22Rv1 (cell line): Measurements from ENCODE around the gene SORCS2.

Experiments
- ZFX ChIP-seq: fragments of 450-650 bp; IDR thresholded peaks from 2 replicates; pipeline ENCODE4 v1.6.1; 2017; ENCODE audit warnings: antibody characterized with exemption, borderline replicate concordance
- TF ChIP-seq, protein P1 (sequence below): fragments of 450-650 bp; IDR thresholded peaks from 2 replicates; pipeline ENCODE4 v1.5.1; 2017; ENCODE audit warnings: mild to moderate bottlenecking

DNA sequence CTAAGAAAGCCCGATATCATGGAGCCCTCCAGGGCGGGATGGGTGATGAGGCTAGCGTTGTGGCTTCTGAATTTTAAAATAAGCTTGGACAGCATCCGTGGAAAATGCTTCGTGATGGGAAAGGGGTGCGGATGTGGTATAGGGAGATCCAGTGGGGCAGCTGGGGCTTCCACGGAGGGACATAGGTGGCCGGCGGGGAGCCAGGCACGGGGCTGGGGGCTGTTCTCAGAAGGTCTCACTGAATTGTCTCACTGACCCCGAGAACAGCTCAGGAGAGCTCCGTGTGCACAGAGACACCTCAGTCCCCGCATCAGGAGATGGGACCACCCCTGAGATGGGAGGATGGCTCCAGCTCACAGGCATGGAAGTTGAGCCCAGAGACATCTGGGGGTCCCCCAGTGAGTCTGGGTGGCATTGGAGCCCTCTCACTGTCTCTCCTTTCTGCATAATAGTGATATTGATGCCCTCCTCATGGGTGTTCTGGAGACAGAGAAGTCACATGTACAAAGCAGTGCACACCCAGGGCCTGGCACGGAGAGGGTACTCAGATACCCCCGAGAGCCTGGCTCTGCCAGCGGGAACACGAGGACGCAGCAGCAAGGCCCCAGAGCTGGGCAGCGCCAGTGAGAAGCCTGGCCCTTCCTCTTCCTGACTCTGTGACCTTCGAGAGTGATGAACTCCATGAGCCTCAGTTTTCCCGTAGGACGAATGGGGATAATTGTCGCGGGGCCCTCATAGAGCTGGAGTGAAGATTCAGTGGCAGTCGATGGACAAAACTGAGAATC, 313.0 kb downstream of the SORCS2 start:
- TF ChIP-seq, protein P1, sequence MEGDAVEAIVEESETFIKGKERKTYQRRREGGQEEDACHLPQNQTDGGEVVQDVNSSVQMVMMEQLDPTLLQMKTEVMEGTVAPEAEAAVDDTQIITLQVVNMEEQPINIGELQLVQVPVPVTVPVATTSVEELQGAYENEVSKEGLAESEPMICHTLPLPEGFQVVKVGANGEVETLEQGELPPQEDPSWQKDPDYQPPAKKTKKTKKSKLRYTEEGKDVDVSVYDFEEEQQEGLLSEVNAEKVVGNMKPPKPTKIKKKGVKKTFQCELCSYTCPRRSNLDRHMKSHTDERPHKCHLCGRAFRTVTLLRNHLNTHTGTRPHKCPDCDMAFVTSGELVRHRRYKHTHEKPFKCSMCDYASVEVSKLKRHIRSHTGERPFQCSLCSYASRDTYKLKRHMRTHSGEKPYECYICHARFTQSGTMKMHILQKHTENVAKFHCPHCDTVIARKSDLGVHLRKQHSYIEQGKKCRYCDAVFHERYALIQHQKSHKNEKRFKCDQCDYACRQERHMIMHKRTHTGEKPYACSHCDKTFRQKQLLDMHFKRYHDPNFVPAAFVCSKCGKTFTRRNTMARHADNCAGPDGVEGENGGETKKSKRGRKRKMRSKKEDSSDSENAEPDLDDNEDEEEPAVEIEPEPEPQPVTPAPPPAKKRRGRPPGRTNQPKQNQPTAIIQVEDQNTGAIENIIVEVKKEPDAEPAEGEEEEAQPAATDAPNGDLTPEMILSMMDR = no peak
- TF ChIP-seq ZFX = no peak
